Vagina (tissue), 2 donors: ENCODE data around the gene SRRM2.

ENCODE experiments used
- POLR2A ChIP-seq, 2 donors: fragments of 450-650 bp; IDR thresholded peaks; one replicate each; pipeline ENCODE4 v1.6.1; 2017; ENCODE audit warnings: antibody characterized with exemption in 2 of 2, mild to moderate bottlenecking in 2 of 2, moderate library complexity in 2 of 2
- POLR2AphosphoS5 ChIP-seq, 2 donors: sonication (generic); formaldehyde crosslinking; IDR thresholded peaks; one replicate each; pipeline ENCODE4 v1.9.0; 2017; ENCODE audit warnings: antibody characterized with exemption in 2 of 2, mild to moderate bottlenecking in 2 of 2, low read depth in 1 of 2; ENCODE audit not compliant: insufficient read depth in 1 of 2
- TF ChIP-seq, protein P1 (sequence below), 3 experiments: fragments of 450-650 bp in 2 of 3; fragments of 200-600 bp in 1 of 3; sonication (generic) in 1 of 3; IDR thresholded peaks; one replicate each; pipeline ENCODE4 v1.5.1; 2017 to 2019; ENCODE audit warnings: antibody characterized with exemption in 3 of 3, mild to moderate bottlenecking in 2 of 3, moderate library complexity in 2 of 3

DNA sequence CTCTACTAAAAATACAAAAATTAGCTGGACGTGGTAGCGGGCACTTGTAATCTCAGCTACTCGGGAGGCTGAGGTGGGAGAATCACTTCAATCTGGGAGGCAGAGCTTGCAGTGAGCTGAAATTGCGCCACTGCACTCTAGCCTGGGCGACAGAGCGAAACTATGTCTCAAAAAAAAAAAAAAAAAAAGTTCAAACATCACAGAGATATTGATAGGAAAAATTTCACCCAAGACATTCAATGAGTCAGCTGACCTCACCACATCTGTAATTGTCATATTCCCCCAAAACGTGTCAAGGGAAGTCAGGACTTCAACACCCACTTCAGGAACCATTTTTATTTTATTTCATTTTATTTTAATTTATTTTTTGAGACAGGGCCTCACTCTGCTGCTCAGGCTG is 24.4 kb upstream of the SRRM2 start:
- TF ChIP-seq POLR2A (IDR thresholded peaks at IDR 0.05) (no peak), POLR2AphosphoS5 (IDR thresholded peaks at IDR 0.05; ENCODE audit: insufficient read depth in 1 of 2, low read depth in 1 of 2) (no peak)
- TF ChIP-seq, protein P1, sequence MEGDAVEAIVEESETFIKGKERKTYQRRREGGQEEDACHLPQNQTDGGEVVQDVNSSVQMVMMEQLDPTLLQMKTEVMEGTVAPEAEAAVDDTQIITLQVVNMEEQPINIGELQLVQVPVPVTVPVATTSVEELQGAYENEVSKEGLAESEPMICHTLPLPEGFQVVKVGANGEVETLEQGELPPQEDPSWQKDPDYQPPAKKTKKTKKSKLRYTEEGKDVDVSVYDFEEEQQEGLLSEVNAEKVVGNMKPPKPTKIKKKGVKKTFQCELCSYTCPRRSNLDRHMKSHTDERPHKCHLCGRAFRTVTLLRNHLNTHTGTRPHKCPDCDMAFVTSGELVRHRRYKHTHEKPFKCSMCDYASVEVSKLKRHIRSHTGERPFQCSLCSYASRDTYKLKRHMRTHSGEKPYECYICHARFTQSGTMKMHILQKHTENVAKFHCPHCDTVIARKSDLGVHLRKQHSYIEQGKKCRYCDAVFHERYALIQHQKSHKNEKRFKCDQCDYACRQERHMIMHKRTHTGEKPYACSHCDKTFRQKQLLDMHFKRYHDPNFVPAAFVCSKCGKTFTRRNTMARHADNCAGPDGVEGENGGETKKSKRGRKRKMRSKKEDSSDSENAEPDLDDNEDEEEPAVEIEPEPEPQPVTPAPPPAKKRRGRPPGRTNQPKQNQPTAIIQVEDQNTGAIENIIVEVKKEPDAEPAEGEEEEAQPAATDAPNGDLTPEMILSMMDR (IDR thresholded peaks at IDR 0.05): no peak
